Upper lobe of left lung (tissue), 6 donors: ENCODE results near the gene KLHL4. TPM values are rescaled to one million over a fixed set of nuclear protein-coding genes. Genes with fewer than 3 reads are reported as not detected.
"Not testable (repeated sequence)": the region's sequence is repeated elsewhere in the genome, so short reads cannot be mapped to it uniquely, and the experiment has no call there.

Source experiments
- ATAC-seq, 2 donors: fragments of 200-7000 bp; cut with Tn5 transposase; one replicate each; pipeline ENCODE4 v1.9.1; 2022; ENCODE audit warnings: mild to moderate bottlenecking in 2 of 2, moderate library complexity in 2 of 2; ENCODE audit not compliant: low FRiP score in 2 of 2
- DNase-seq, 2 donors: peaks; one replicate each; pipeline ENCODE4 v3.0.0-alpha.2; 2019 to 2020
- H3K27ac ChIP-seq, 4 donors: fragments of 200-600 bp; sonication (generic); one replicate each; pipeline ENCODE4 v1.5.1; 2016 to 2019
- H3K27me3 ChIP-seq, 4 donors: fragments of 200-600 bp; sonication (generic); one replicate each; pipeline ENCODE4 v1.5.1; 2017 to 2019
- H3K36me3 ChIP-seq, 4 donors: fragments of 200-600 bp; sonication (generic); one replicate each; pipeline ENCODE4 v1.5.1; 2016 to 2019
- H3K4me1 ChIP-seq, 4 donors: fragments of 200-600 bp; sonication (generic); one replicate each; pipeline ENCODE4 v1.5.1; 2018 to 2019
- H3K4me3 ChIP-seq, 4 donors: fragments of 200-600 bp; sonication (generic); one replicate each; pipeline ENCODE4 v1.5.1; 2017 to 2019; ENCODE audit warnings: mild to moderate bottlenecking in 2 of 4, moderate library complexity in 1 of 4
- H3K9me3 ChIP-seq, 4 donors: fragments of 200-600 bp; sonication (generic); one replicate each; pipeline ENCODE4 v1.5.1; 2018 to 2019
- EP300 ChIP-seq, 4 donors: sonication (generic); formaldehyde crosslinking; IDR thresholded peaks; one replicate each; pipeline ENCODE4 v1.5.1; 2017; ENCODE audit warnings: antibody characterized with exemption in 4 of 4, control low read depth in 2 of 4
- POLR2A ChIP-seq, 4 donors: fragments of 450-650 bp; IDR thresholded peaks; one replicate each; pipeline ENCODE4 v1.5.1; 2016 to 2017; ENCODE audit warnings: antibody characterized with exemption in 4 of 4, mild to moderate bottlenecking in 2 of 4
- POLR2AphosphoS5 ChIP-seq, 2 donors: sonication (generic); formaldehyde crosslinking; IDR thresholded peaks; one replicate each; pipeline ENCODE4 v1.5.1; 2017; ENCODE audit warnings: antibody characterized with exemption in 2 of 2
- WGBS, 2 donors: methylation state at CpG; one replicate each; pipeline ENCODE4 v1.1.5; 2017 to 2018; 5-methylcytosine and 5-hydroxymethylcytosine counted together
- total RNA-seq, 6 donors: library from RNA; depleted of rRNA in 4 of 6; stranded (reverse); fragments of >200 nt in 4 of 6; gene quantifications; one replicate each; pipeline versions ENCODE4 v1.1.0 to v1.2.1, GENCODE V29; 2016 to 2021
- TF ChIP-seq, protein P1 (sequence below), 6 experiments: fragments of 450-650 bp in 4 of 6; fragments of 200-600 bp in 2 of 6; sonication (generic) in 2 of 6; IDR thresholded peaks; one replicate each; pipeline ENCODE4 v1.5.1; 2016 to 2019; ENCODE audit warnings: antibody characterized with exemption in 6 of 6
- donor health status: DM: no; HTN: no; CAD: no; lungs with moderate emphysema.
- donor health status: DM: no; HTN: yes; CAD: no; lungs with severe emphysema.

KLHL4 gene
- total RNA-seq, 6 donors from 2014 or later, result under 0.01 to 2.4 (median 0.89) TPM; not detected in 1

DNA sequence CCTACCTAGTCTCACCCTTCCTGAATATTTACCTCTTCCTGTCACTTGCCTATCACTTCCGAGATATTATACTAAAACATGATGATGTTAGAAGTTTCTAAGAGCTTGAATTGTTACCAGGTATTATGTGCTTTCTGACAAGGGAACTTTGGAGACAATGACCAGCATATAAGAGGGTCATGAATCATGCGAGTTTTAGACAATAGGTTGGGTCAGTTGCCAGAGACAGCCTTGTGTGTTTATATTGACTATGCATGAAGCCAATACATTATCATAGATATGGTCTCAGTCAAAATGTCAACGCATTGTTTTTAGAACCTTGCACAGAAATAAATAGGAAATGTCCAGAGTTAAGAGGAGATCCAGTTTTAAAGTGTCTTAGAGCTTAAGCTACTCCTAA lies 116.8 kb downstream of the KLHL4 start:
- TF ChIP-seq, protein P1, sequence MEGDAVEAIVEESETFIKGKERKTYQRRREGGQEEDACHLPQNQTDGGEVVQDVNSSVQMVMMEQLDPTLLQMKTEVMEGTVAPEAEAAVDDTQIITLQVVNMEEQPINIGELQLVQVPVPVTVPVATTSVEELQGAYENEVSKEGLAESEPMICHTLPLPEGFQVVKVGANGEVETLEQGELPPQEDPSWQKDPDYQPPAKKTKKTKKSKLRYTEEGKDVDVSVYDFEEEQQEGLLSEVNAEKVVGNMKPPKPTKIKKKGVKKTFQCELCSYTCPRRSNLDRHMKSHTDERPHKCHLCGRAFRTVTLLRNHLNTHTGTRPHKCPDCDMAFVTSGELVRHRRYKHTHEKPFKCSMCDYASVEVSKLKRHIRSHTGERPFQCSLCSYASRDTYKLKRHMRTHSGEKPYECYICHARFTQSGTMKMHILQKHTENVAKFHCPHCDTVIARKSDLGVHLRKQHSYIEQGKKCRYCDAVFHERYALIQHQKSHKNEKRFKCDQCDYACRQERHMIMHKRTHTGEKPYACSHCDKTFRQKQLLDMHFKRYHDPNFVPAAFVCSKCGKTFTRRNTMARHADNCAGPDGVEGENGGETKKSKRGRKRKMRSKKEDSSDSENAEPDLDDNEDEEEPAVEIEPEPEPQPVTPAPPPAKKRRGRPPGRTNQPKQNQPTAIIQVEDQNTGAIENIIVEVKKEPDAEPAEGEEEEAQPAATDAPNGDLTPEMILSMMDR (IDR thresholded peaks at IDR 0.05), result no peak
- TF ChIP-seq POLR2AphosphoS5 (IDR thresholded peaks at IDR 0.05), result no peak
- no peak for TF ChIP-seq EP300 (IDR thresholded peaks at IDR 0.05)
- TF ChIP-seq POLR2A (IDR thresholded peaks at IDR 0.05), result no peak
- H3K4me3 ChIP-seq, result no peak overlapping the region
- ATAC-seq (no peak), DNase-seq (no peak)
- H3K27ac ChIP-seq, result no peak overlapping the region
- no peaks in the 10 kb centered on the region for H3K9me3 ChIP-seq
- H3K4me1 ChIP-seq, result no peaks in the 10 kb centered on the region
- no peaks in the 10 kb centered on the region for H3K36me3 ChIP-seq
- no peaks in the 10 kb centered on the region for H3K27me3 ChIP-seq
- 43 to 60% methylated on average over 1 to 3 of the region's 3 CpGs for WGBS, 2 donors

DNA sequence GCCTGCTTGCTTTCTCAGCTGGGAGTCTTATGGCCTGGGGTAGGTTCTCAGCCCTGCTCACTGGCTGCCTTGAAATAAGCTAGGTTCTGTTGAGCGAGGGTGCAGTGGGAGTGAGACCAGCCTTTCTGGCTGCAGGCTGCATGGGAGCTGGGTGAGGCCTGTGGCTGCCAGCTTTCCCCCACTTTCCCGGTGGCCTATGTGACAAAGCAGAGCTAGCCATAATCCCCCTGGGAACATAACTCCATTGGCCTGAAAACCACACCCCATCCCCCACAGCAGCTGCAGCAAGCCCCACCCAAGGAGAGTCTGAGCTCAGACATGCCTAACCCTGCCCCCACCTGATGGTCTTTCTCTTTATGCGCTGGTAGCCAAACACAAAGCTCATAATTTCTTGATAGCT lies 118.9 kb downstream of the KLHL4 start:
- no peak for DNase-seq
- no peak overlapping the region for H3K4me3 ChIP-seq
- 54% methylated on average over 3 of the region's 3 CpGs; no CpG with 5 or more reads in 1 of the 2 donors for WGBS, 2 donors
- no peak overlapping the region for H3K27ac ChIP-seq
- no peaks in the 10 kb centered on the region for H3K27me3 ChIP-seq
- ATAC-seq, result no peak
- TF ChIP-seq EP300 (IDR thresholded peaks at IDR 0.05), result no peak
- TF ChIP-seq POLR2A (IDR thresholded peaks at IDR 0.05), result no peak
- TF ChIP-seq, protein P1 (IDR thresholded peaks at IDR 0.05), result no peak
- TF ChIP-seq POLR2AphosphoS5 (IDR thresholded peaks at IDR 0.05), result no peak
- H3K4me1 ChIP-seq, result no peaks in the 10 kb centered on the region
- peaks cover 0 to 6% (median 0%) of the 10 kb centered on the region in 4 donors for H3K9me3 ChIP-seq
- no peaks in the 10 kb centered on the region for H3K36me3 ChIP-seq

GRCh38 chrX:87641439-87641838 lies 123.8 kb downstream of the KLHL4 start:
- WGBS, 2 donors, result 70 to 100% methylated on average over 2 to 4 of the region's 4 CpGs
- H3K27me3 ChIP-seq, H3K27ac ChIP-seq, H3K36me3 ChIP-seq, H3K4me3 ChIP-seq, ATAC-seq, H3K9me3 ChIP-seq, H3K4me1 ChIP-seq, DNase-seq: not testable (repeated sequence)

GRCh38 chrX:87661761-87662160 lies 144.2 kb downstream of the KLHL4 start:
- H3K4me3 ChIP-seq, result no peak overlapping the region
- TF ChIP-seq, protein P1 (IDR thresholded peaks at IDR 0.05), result no peak
- no peak for TF ChIP-seq POLR2AphosphoS5 (IDR thresholded peaks at IDR 0.05)
- no peak for TF ChIP-seq POLR2A (IDR thresholded peaks at IDR 0.05)
- TF ChIP-seq EP300 (IDR thresholded peaks at IDR 0.05), result no peak
- no peaks in the 10 kb centered on the region for H3K27me3 ChIP-seq
- WGBS, 2 donors, result 66 to 70% methylated on average over 6 of the region's 6 CpGs
- no peak overlapping the region for H3K27ac ChIP-seq
- H3K36me3 ChIP-seq, result no peaks in the 10 kb centered on the region
- no peaks in the 10 kb centered on the region for H3K4me1 ChIP-seq
- DNase-seq, result no peak
- no peaks in the 10 kb centered on the region for H3K9me3 ChIP-seq
- no peak for ATAC-seq

- Histone ChIP-seq H3K27me3 (no peaks in the 10 kb centered on the region), H3K9me3 (no peaks in the 10 kb centered on the region), H3K27ac (no peak overlapping the region), H3K4me1 (no peaks in the 10 kb centered on the region), H3K4me3 (no peak overlapping the region), H3K36me3 (no peaks in the 10 kb centered on the region)
- DNase-seq (no peak), ATAC-seq (no peak)
- TF ChIP-seq EP300 (IDR thresholded peaks at IDR 0.05), result no peak
- TF ChIP-seq, protein P1 (IDR thresholded peaks at IDR 0.05), result no peak
- no peak for TF ChIP-seq POLR2A (IDR thresholded peaks at IDR 0.05)
- no peak for TF ChIP-seq POLR2AphosphoS5 (IDR thresholded peaks at IDR 0.05)
Observed at GRCh38 chrX:87663421-87663820, 145.8 kb downstream of the KLHL4 start.
